DND-41 (cell line): ENCODE data around the gene TKFC.

Source experiments
- EZH2 ChIP-seq: IDR thresholded peaks from 3 replicates; pipeline ENCODE4 v1.6.1; 2012; ENCODE audit warnings: borderline replicate concordance, low read depth, mild to moderate bottlenecking, moderate library complexity, low read length, inconsistent platforms; ENCODE audit not compliant: severe bottlenecking
- TF ChIP-seq, protein P1 (sequence below): IDR thresholded peaks from 2 replicates; pipeline ENCODE4 v1.5.1; 2012; ENCODE audit warnings: borderline replicate concordance, low read length, moderate library complexity, mild to moderate bottlenecking; ENCODE audit not compliant: poor library complexity, severe bottlenecking; ENCODE audit errors: extremely low read depth

GRCh38 chr11:61350803-61351202 is 17.8 kb downstream of the TKFC start:
- TF ChIP-seq, protein P1, sequence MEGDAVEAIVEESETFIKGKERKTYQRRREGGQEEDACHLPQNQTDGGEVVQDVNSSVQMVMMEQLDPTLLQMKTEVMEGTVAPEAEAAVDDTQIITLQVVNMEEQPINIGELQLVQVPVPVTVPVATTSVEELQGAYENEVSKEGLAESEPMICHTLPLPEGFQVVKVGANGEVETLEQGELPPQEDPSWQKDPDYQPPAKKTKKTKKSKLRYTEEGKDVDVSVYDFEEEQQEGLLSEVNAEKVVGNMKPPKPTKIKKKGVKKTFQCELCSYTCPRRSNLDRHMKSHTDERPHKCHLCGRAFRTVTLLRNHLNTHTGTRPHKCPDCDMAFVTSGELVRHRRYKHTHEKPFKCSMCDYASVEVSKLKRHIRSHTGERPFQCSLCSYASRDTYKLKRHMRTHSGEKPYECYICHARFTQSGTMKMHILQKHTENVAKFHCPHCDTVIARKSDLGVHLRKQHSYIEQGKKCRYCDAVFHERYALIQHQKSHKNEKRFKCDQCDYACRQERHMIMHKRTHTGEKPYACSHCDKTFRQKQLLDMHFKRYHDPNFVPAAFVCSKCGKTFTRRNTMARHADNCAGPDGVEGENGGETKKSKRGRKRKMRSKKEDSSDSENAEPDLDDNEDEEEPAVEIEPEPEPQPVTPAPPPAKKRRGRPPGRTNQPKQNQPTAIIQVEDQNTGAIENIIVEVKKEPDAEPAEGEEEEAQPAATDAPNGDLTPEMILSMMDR: no peak
- TF ChIP-seq EZH2: no peak
